Endothelial cell of umbilical vein (primary cell): ENCODE results near the gene LRP3. TPM values are rescaled to one million over a fixed set of nuclear protein-coding genes. Genes with fewer than 3 reads are reported as not detected.

ENCODE experiments used
- BruUV-seq: library from RNA; stranded (reverse); fragments of 400-500 nt; replicated peaks from 2 replicates; lab custom pipeline; 2021; lab: Mats Ljungman, UMichigan
- CTCF ChIA-PET: fragments of 300-600, 350-600 bp; sonication (Branson Sonifier 250); formaldehyde crosslinking; loops from one replicate; lab custom pipeline; 2021; ENCODE audit warnings: antibody characterized with exemption, inconsistent platforms; lab: Charles Lee
- POLR2A ChIA-PET: fragments of 300-600, 350-600 bp; sonication (Branson Sonifier 250); formaldehyde crosslinking; loops from one replicate; lab custom pipeline; 2021; ENCODE audit warnings: antibody characterized with exemption, inconsistent platforms; lab: Charles Lee
- DNase-seq: peaks from one replicate; pipeline ENCODE4 v3.0.0-alpha.2; 2011; ENCODE audit warnings: low read depth, low spot score
- FAIRE-seq: peaks from 2 replicates; lab custom pipeline; 2011; peaks lifted over from hg19 to GRCh38; lab: Jason Lieb, UNC
- H2AFZ ChIP-seq: 2 replicates; pipeline ENCODE4 v1.6.0; 2012; ENCODE audit warnings: low read depth, low read length, control low read depth, inconsistent platforms
- H3K27ac ChIP-seq: 2 replicates; pipeline ENCODE4 v1.5.1; 2011; ENCODE audit warnings: low read depth, mild to moderate bottlenecking, control low read depth, low read length, moderate library complexity; ENCODE audit not compliant: insufficient read depth
- H3K27me3 ChIP-seq, 2 experiments: 2 replicates each; pipeline versions ENCODE4 v1.6.0 to v1.6.1; 2011; ENCODE audit warnings: low read length in 2 of 2, mixed read lengths in 1 of 2; ENCODE audit not compliant: control insufficient read depth in 2 of 2, insufficient read depth in 2 of 2
- H3K36me3 ChIP-seq, 2 experiments: 2 replicates in 1 of 2; 3 replicates in 1 of 2; pipeline ENCODE4 v1.5.1; 2011; ENCODE audit warnings: low read length in 2 of 2, mild to moderate bottlenecking in 1 of 2, moderate library complexity in 1 of 2; ENCODE audit not compliant: control insufficient read depth in 2 of 2, insufficient read depth in 2 of 2; ENCODE audit errors: extremely low read depth in 1 of 2
- H3K4me1 ChIP-seq: 3 replicates; pipeline ENCODE4 v1.5.1; 2011; ENCODE audit warnings: mild to moderate bottlenecking, low read length; ENCODE audit not compliant: control insufficient read depth, insufficient read depth; ENCODE audit errors: extremely low read depth
- H3K4me2 ChIP-seq: 2 replicates; pipeline ENCODE4 v1.6.1; 2011; ENCODE audit warnings: low read length, control low read depth, mixed read lengths; ENCODE audit not compliant: insufficient read depth
- H3K4me3 ChIP-seq, 3 experiments: fragments of 200-600 bp in 1 of 3; sonication (generic), shearing (Covaris generic) in 1 of 3; replicated peaks in 1 of 3; 2 replicates each; pipeline ENCODE4 v1.5.1; 2011 to 2016; ENCODE audit warnings: control low read depth in 3 of 3, low read length in 3 of 3, mild to moderate bottlenecking in 2 of 3, inconsistent platforms in 1 of 3, low read depth in 1 of 3, moderate library complexity in 1 of 3; ENCODE audit not compliant: insufficient read depth in 1 of 3
- H3K79me2 ChIP-seq: 2 replicates; pipeline ENCODE4 v1.6.0; 2012; ENCODE audit warnings: low read length, inconsistent platforms; ENCODE audit not compliant: control insufficient read depth, insufficient read depth
- H3K9ac ChIP-seq: replicated peaks from 2 replicates; pipeline ENCODE3; 2011; ENCODE audit warnings: low read length, control low read depth; ENCODE audit not compliant: insufficient read depth; ENCODE audit errors: extremely low read depth
- H3K9me1 ChIP-seq: replicated peaks from 3 replicates; pipeline ENCODE4 v1.6.0; 2011; ENCODE audit warnings: mild to moderate bottlenecking, low read length; ENCODE audit not compliant: control insufficient read depth, insufficient read depth; ENCODE audit errors: extremely low read depth
- H3K9me3 ChIP-seq: replicated peaks from 2 replicates; pipeline ENCODE4 v1.5.1; 2012; ENCODE audit warnings: low read length, inconsistent platforms; ENCODE audit not compliant: control insufficient read depth, insufficient read depth
- H4K20me1 ChIP-seq: replicated peaks from 2 replicates; pipeline ENCODE3; 2011; ENCODE audit warnings: mild to moderate bottlenecking, low read length; ENCODE audit not compliant: control insufficient read depth, insufficient read depth; ENCODE audit errors: extremely low read depth
- CTCF ChIP-seq, 2 donors: IDR thresholded peaks; 1 replicate in 1 of 2; 2 replicates in 1 of 2; pipeline ENCODE4 v1.5.1; 2011; ENCODE audit warnings: low read length in 2 of 2, mild to moderate bottlenecking in 2 of 2, moderate library complexity in 2 of 2, control low read depth in 1 of 2, inconsistent platforms in 1 of 2, low read depth in 1 of 2; ENCODE audit not compliant: insufficient read depth in 1 of 2; ENCODE audit errors: extremely low read depth in 1 of 2
- EZH2 ChIP-seq: IDR thresholded peaks from 2 replicates; pipeline ENCODE4 v1.6.1; 2012; ENCODE audit warnings: borderline replicate concordance, low read depth, mild to moderate bottlenecking, moderate library complexity, low read length, inconsistent platforms; ENCODE audit not compliant: severe bottlenecking
- FOS ChIP-seq: IDR thresholded peaks from 2 replicates; pipeline ENCODE4 v1.6.1; 2011; ENCODE audit warnings: mild to moderate bottlenecking, low read length, moderate library complexity, borderline replicate concordance; ENCODE audit not compliant: insufficient read depth
- GATA2 ChIP-seq: IDR thresholded peaks from 2 replicates; pipeline ENCODE4 v1.7.0; 2011; ENCODE audit warnings: low read depth, mild to moderate bottlenecking, moderate library complexity, mixed read lengths, low read length; ENCODE audit not compliant: insufficient read length, insufficient read depth
- JUN ChIP-seq: IDR thresholded peaks from 2 replicates; pipeline ENCODE4 v1.6.1; 2011; ENCODE audit warnings: borderline replicate concordance, low read depth; ENCODE audit not compliant: insufficient read length, insufficient read depth
- MAX ChIP-seq: IDR thresholded peaks from 2 replicates; pipeline ENCODE4 v1.6.1; 2011; ENCODE audit not compliant: insufficient read depth, insufficient read length
- MYC ChIP-seq: IDR thresholded peaks from one replicate; pipeline ENCODE4 v1.6.1; 2011; ENCODE audit warnings: mild to moderate bottlenecking, low read depth, low read length
- POLR2A ChIP-seq: IDR thresholded peaks from 2 replicates; pipeline ENCODE4 v1.6.1; 2012; ENCODE audit warnings: low read depth, mild to moderate bottlenecking, control low read depth, low read length
- POLR2AphosphoS5 ChIP-seq: IDR thresholded peaks from 2 replicates; pipeline ENCODE4 v1.6.1; 2012; ENCODE audit warnings: low read depth, mild to moderate bottlenecking, control low read depth, low read length, moderate library complexity; ENCODE audit not compliant: insufficient read depth
- dilution Hi-C: fragments of 300-500 bp; cut with MboI; formaldehyde crosslinking; loops from one replicate; pipeline ENCODE4 v1.15.0; 2019; ENCODE audit warnings: low sequenced_read_pairs; ENCODE audit not compliant: extremely low pct_ligation_motif_present
- intact Hi-C: fragments of 100-400 bp; cut with micrococcal nuclease; formaldehyde crosslinking; loops from one replicate; pipeline ENCODE4 v1.10.0; 2022
- polyA plus RNA-seq, 4 experiments: library from polyadenylated mRNA; depleted of rRNA in 3 of 4; stranded (reverse) in 3 of 4; unstranded in 1 of 4; fragments of >200 nt; gene quantifications; 2 replicates each; pipeline versions ENCODE4 v1.2.1 to v1.2.3, GENCODE V29; 2011 to 2012; ENCODE audit warnings: missing spikeins in 1 of 4
- total RNA-seq: library from RNA; stranded (reverse); gene quantifications from 2 replicates; pipeline ENCODE4 v1.2.3, GENCODE V29; 2021

Gene LRP3
- total and polyA plus RNA-seq, 2 donors (not counting 3 experiments of a cell fraction or from before 2014, with no cell fraction given), result 14.3 to 19.4 TPM

GRCh38 chr19:33220735-33221134, 26.6 kb downstream of the LRP3 start:
- H3K9me3 ChIP-seq, result no peaks in the 10 kb centered on the region
- no peak for TF ChIP-seq POLR2A
- TF ChIP-seq CTCF (IDR thresholded peaks at IDR 0.05; ENCODE audit: extremely low read depth in 1 of 2, insufficient read depth in 1 of 2, low read depth in 1 of 2, low read length in 2 of 2), result no peak
- TF ChIP-seq JUN, result no peak
- TF ChIP-seq GATA2, result no peak
- TF ChIP-seq POLR2AphosphoS5, result no peak
- no peak for TF ChIP-seq MAX
- H2AFZ ChIP-seq, result no peak overlapping the region
- H3K79me2 ChIP-seq, result no peaks in the 10 kb centered on the region
- H3K36me3 ChIP-seq, result no peaks in the 10 kb centered on the region
- FAIRE-seq (no peak), DNase-seq (no peak)
- no peak overlapping the region for H3K4me2 ChIP-seq
- intact Hi-C loops, result no loop called here
- no peaks in the 10 kb centered on the region for H4K20me1 ChIP-seq
- ChIA-PET CTCF (interaction anchor here (1.3 kb wide), 1 partner anchor 15 kb away, joined by 3 read pairs; no protein-coding TSS in a partner anchor), POLR2A (no interaction called here)
- no peak overlapping the region for H3K9ac ChIP-seq
- H3K27ac ChIP-seq, result no peak overlapping the region
- no TSS peak for BruUV-seq
- no peaks in the 10 kb centered on the region for H3K9me1 ChIP-seq
- peaks cover 14% of the 10 kb centered on the region in 2 experiments for H3K27me3 ChIP-seq
- dilution Hi-C loops, result no loop called here
- H3K4me3 ChIP-seq, result no peak overlapping the region
- no peaks in the 10 kb centered on the region for H3K4me1 ChIP-seq

GRCh38 chr19:33221638-33222037, 27.5 kb downstream of the LRP3 start:
- Histone ChIP-seq H3K9ac (no peak overlapping the region), H3K4me3 (no peak overlapping the region), H3K9me3 (no peaks in the 10 kb centered on the region), H4K20me1 (no peaks in the 10 kb centered on the region), H2AFZ (no peak overlapping the region), H3K27ac (no peak overlapping the region), H3K9me1 (no peaks in the 10 kb centered on the region), H3K27me3 (peaks cover 20 to 23% of the 10 kb centered on the region in 2 experiments), H3K4me2 (no peak overlapping the region), H3K79me2 (no peaks in the 10 kb centered on the region), H3K36me3 (no peaks in the 10 kb centered on the region), H3K4me1 (no peaks in the 10 kb centered on the region)
- POLR2A ChIA-PET, result no interaction called here
- CTCF ChIA-PET, result interaction anchor here (1.3 kb wide), 1 partner anchor 14 kb away, joined by 3 read pairs; no protein-coding TSS in a partner anchor
- no TSS peak for BruUV-seq
- TF ChIP-seq EZH2, result no peak
- no peak for TF ChIP-seq JUN
- TF ChIP-seq MAX, result no peak
- TF ChIP-seq POLR2A, result no peak
- TF ChIP-seq FOS, result no peak
- TF ChIP-seq MYC, result no peak
- no peak for TF ChIP-seq CTCF (IDR thresholded peaks at IDR 0.05; ENCODE audit: extremely low read depth in 1 of 2, insufficient read depth in 1 of 2, low read depth in 1 of 2, low read length in 2 of 2)
- TF ChIP-seq GATA2, result no peak
- TF ChIP-seq POLR2AphosphoS5, result no peak
- dilution Hi-C loops, result no loop called here
- DNase-seq, result no peak
- intact Hi-C loops, result no loop called here
- no peak for FAIRE-seq
